HCT116 (cell line): ENCODE results near the gene NECAB2. TPM values are rescaled to one million over a fixed set of nuclear protein-coding genes. Genes with fewer than 3 reads are reported as not detected.

Experiments
- ATAC-seq: fragments of 200-7000 bp; cut with Tn5 transposase; 2 replicates; pipeline ENCODE4 v1.9.1; 2020; ENCODE audit warnings: mild to moderate bottlenecking, moderate library complexity
- BruUV-seq: library from RNA; stranded (reverse); fragments of 400-500 nt; replicated peaks from 2 replicates; lab custom pipeline; 2021; lab: Mats Ljungman, UMichigan
- CTCF ChIA-PET: fragments of 300-600 bp; sonication (Branson Sonifier 250); formaldehyde crosslinking; loops from one replicate; lab custom pipeline; 2021; ENCODE audit warnings: antibody characterized with exemption; lab: Charles Lee
- POLR2A ChIA-PET: fragments of 300-600, 350-600 bp; sonication (Branson Sonifier 250); formaldehyde crosslinking; loops from one replicate; lab custom pipeline; 2021; ENCODE audit warnings: antibody characterized with exemption; lab: Charles Lee
- RAD21 ChIA-PET, 2 experiments: fragments of 300-600 bp; sonication (Branson Sonifier 250); formaldehyde crosslinking; loops; one replicate each; lab custom pipeline; 2023; ENCODE audit warnings: low total read pairs in 2 of 2; ENCODE audit not compliant: uncharacterized antibody in 2 of 2, unreplicated experiment in 2 of 2, low non-redundant PET in 1 of 2; lab: Charles Lee
- DNase-seq: peaks from one replicate; pipeline ENCODE4 v3.0.0-alpha.2; 2010; ENCODE audit warnings: low read depth, low spot score
- H2AFZ ChIP-seq: fragments of 200-600 bp; shearing (Covaris generic), sonication (generic); 2 replicates; pipeline ENCODE4 v1.6.1; 2017; ENCODE audit warnings: low read depth, mixed run types, mixed read lengths, antibody characterized with exemption, low read length; ENCODE audit not compliant: poor library complexity, severe bottlenecking
- H3K27ac ChIP-seq: 2 replicates; pipeline ENCODE4 v1.5.1; 2012; ENCODE audit warnings: low read depth, low read length
- H3K27me3 ChIP-seq: fragments of 200-600 bp; sonication (generic); 2 replicates; pipeline ENCODE4 v1.6.1; 2016; ENCODE audit warnings: mixed run types, low read length, mixed read lengths; ENCODE audit not compliant: insufficient read depth
- H3K36me3 ChIP-seq, 2 experiments: fragments of 200-500 bp in 1 of 2; fragments of 200-600 bp in 1 of 2; sonication (Bioruptor generic) in 1 of 2; sonication (generic) in 1 of 2; 2 replicates each; pipeline versions ENCODE4 v1.5.1 to v1.6.1; 2014 to 2016; ENCODE audit warnings: low read length in 2 of 2, inconsistent platforms in 1 of 2, mixed read lengths in 1 of 2, mixed run types in 1 of 2; ENCODE audit not compliant: insufficient read depth in 2 of 2, control insufficient read depth in 1 of 2
- H3K4me1 ChIP-seq, 2 experiments: fragments of 200-600 bp in 1 of 2; sonication (generic) in 1 of 2; 2 replicates each; pipeline versions ENCODE4 v1.5.1 to v1.6.1; 2012 to 2017; ENCODE audit warnings: low read length in 2 of 2, inconsistent platforms in 1 of 2, mild to moderate bottlenecking in 1 of 2, mixed read lengths in 1 of 2, mixed run types in 1 of 2, moderate library complexity in 1 of 2; ENCODE audit not compliant: insufficient read depth in 2 of 2, control insufficient read depth in 1 of 2
- H3K4me2 ChIP-seq: fragments of 200-600 bp; sonication (generic); 2 replicates; pipeline ENCODE4 v1.6.1; 2017; ENCODE audit warnings: mixed run types, low read length, mixed read lengths
- H3K4me3 ChIP-seq, 2 experiments: fragments of 200-600 bp in 1 of 2; sonication (generic) in 1 of 2; replicated peaks in 1 of 2; 2 replicates each; pipeline ENCODE4 v1.5.1; 2011 to 2016; ENCODE audit warnings: low read length in 2 of 2, control low read depth in 1 of 2, low read depth in 1 of 2, mild to moderate bottlenecking in 1 of 2, mixed read lengths in 1 of 2, mixed run types in 1 of 2
- H3K79me2 ChIP-seq: fragments of 200-600 bp; sonication (generic); 2 replicates; pipeline ENCODE4 v1.6.1; 2017; ENCODE audit warnings: mild to moderate bottlenecking, mixed run types, low read length, moderate library complexity, mixed read lengths; ENCODE audit not compliant: insufficient read depth
- H3K9ac ChIP-seq: fragments of 200-600 bp; sonication (generic); 2 replicates; pipeline ENCODE4 v1.6.1; 2016; ENCODE audit warnings: low read length, mixed read lengths
- H3K9me2 ChIP-seq: fragments of 200-600 bp; sonication (generic), shearing (Covaris generic); 2 replicates; pipeline ENCODE4 v1.6.1; 2017; ENCODE audit warnings: mixed run types, mild to moderate bottlenecking, moderate library complexity; ENCODE audit not compliant: insufficient read depth
- H3K9me3 ChIP-seq, 2 experiments: fragments of 200-500 bp in 1 of 2; fragments of 200-600 bp in 1 of 2; sonication (Bioruptor generic) in 1 of 2; sonication (generic) in 1 of 2; 2 replicates each; pipeline ENCODE4 v1.6.1; 2014 to 2017; ENCODE audit warnings: low read length in 2 of 2, mixed read lengths in 2 of 2, inconsistent platforms in 1 of 2, low read depth in 1 of 2, mild to moderate bottlenecking in 1 of 2, mixed run types in 1 of 2, moderate library complexity in 1 of 2; ENCODE audit not compliant: control insufficient read depth in 1 of 2, insufficient read depth in 1 of 2
- H4K20me1 ChIP-seq: fragments of 200-600 bp; sonication (generic), shearing (Covaris generic); 2 replicates; pipeline ENCODE4 v1.6.1; 2017; ENCODE audit warnings: mixed run types, mild to moderate bottlenecking, moderate library complexity; ENCODE audit not compliant: insufficient read depth
- CBX3 ChIP-seq: IDR thresholded peaks from 2 replicates; pipeline ENCODE4 v1.6.1; 2012; ENCODE audit warnings: low read depth
- CEBPB ChIP-seq: IDR thresholded peaks from 2 replicates; pipeline ENCODE4 v1.6.1; 2012; ENCODE audit warnings: low read depth
- EGR1 ChIP-seq: IDR thresholded peaks from 2 replicates; pipeline ENCODE4 v1.6.1; 2012; ENCODE audit warnings: low read depth
- ELF1 ChIP-seq: IDR thresholded peaks from 2 replicates; pipeline ENCODE4 v1.6.1; 2012; ENCODE audit warnings: low read depth, borderline replicate concordance
- EZH2 ChIP-seq: fragments of 200-600 bp; sonication (generic); IDR thresholded peaks from 2 replicates; pipeline ENCODE4 v1.6.1; 2017; ENCODE audit warnings: antibody characterized with exemption, mixed run types
- EZH2phosphoT487 ChIP-seq: fragments of 200-600 bp; IDR thresholded peaks from 2 replicates; pipeline ENCODE4 v1.6.1; 2018; ENCODE audit warnings: antibody characterized with exemption, borderline replicate concordance
- JUND ChIP-seq: IDR thresholded peaks from 2 replicates; pipeline ENCODE4 v1.6.1; 2012
- POLR2A ChIP-seq: IDR thresholded peaks from 2 replicates; pipeline ENCODE4 v1.7.0; 2011; ENCODE audit warnings: borderline replicate concordance; ENCODE audit not compliant: insufficient read depth, insufficient read length; ENCODE audit errors: extremely low read depth
- POLR2AphosphoS5 ChIP-seq: IDR thresholded peaks from 2 replicates; pipeline ENCODE4 v1.6.1; 2011; ENCODE audit warnings: mild to moderate bottlenecking, low read depth, low read length, moderate library complexity
- REST ChIP-seq: IDR thresholded peaks from 2 replicates; pipeline ENCODE4 v1.6.1; 2012; ENCODE audit warnings: low read depth
- SRF ChIP-seq: IDR thresholded peaks from 2 replicates; pipeline ENCODE4 v1.6.1; 2012; ENCODE audit warnings: low read depth
- YY1 ChIP-seq: IDR thresholded peaks from 2 replicates; pipeline ENCODE4 v1.6.1; 2011; ENCODE audit warnings: low read length, low read depth, moderate library complexity, mild to moderate bottlenecking; ENCODE audit not compliant: insufficient replicate concordance; ENCODE audit errors: extremely low read depth
- ZFX ChIP-seq: fragments of 450-650 bp; IDR thresholded peaks from 2 replicates; pipeline ENCODE4 v1.6.1; 2017
- ZNF274 ChIP-seq: fragments of 200-500 bp; sonication (Bioruptor generic); IDR thresholded peaks from 2 replicates; pipeline ENCODE4 v1.6.1; 2014; ENCODE audit warnings: mild to moderate bottlenecking, low read depth, low read length, inconsistent platforms
- intact Hi-C: fragments of 100-400 bp; cut with micrococcal nuclease; formaldehyde crosslinking; loops from 2 replicates; pipeline ENCODE4 v1.10.0; 2022
- total RNA-seq: library from RNA; stranded (reverse); gene quantifications from one replicate; pipeline ENCODE4 v1.2.1, GENCODE V29; 2021; ENCODE audit not compliant: unreplicated experiment
- TF ChIP-seq, protein P1 (sequence below): IDR thresholded peaks from 2 replicates; pipeline ENCODE4 v1.6.1; 2011; ENCODE audit warnings: mild to moderate bottlenecking, low read length, moderate library complexity; ENCODE audit not compliant: insufficient replicate concordance; ENCODE audit errors: extremely low read depth
- TF ChIP-seq, protein P2 (sequence below): IDR thresholded peaks from 2 replicates; pipeline ENCODE4 v1.6.1; 2012
- TF ChIP-seq, protein P3 (sequence below): IDR thresholded peaks from 2 replicates; pipeline ENCODE4 v1.6.1; 2012
- TF ChIP-seq, protein P4 (sequence below), 3 experiments: fragments of 200-600 bp in 1 of 3; sonication (generic) in 1 of 3; IDR thresholded peaks in 2 of 3; conservative IDR thresholded peaks in 1 of 3; 2 replicates each; pipeline ENCODE4 v1.5.1; 2012 to 2017; ENCODE audit warnings: low read depth in 2 of 3, low read length in 2 of 3, antibody characterized with exemption in 1 of 3, borderline replicate concordance in 1 of 3, control low read depth in 1 of 3, mild to moderate bottlenecking in 1 of 3, mixed read lengths in 1 of 3, mixed run types in 1 of 3, moderate library complexity in 1 of 3; ENCODE audit not compliant: insufficient read depth in 1 of 3

The NECAB2 gene
- total RNA-seq, 1 experiment from 2014 or later = 0.61 TPM

DNA sequence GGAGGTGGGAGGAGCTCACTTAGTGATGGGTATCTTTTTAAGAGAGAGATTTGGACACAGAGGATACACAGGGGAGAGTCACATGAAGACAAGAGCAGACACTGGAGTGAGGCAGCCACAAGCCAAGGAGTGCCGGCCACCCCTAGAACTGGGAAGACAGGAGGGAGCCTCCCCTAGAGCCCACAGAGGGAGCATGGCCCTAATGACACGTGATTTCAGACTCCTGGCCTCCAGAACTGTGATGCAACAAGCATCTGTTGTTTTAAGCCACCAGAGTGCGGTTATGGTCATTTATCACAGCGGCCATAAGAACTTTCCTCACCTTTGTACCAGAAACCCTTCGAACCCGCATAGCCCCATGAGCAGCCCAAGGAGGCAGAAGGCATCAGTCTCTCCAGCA lies 41.2 kb downstream of the NECAB2 start:
- Histone ChIP-seq H3K4me1 (peaks cover 5 to 12% of the 10 kb centered on the region in 2 experiments), H3K79me2 (no peaks in the 10 kb centered on the region), H3K27ac (no peak overlapping the region), H3K4me2 (no peak overlapping the region), H3K4me3 (no peak overlapping the region), H4K20me1 (no peaks in the 10 kb centered on the region), H3K9me3 (no peaks in the 10 kb centered on the region), H3K9me2 (no peaks in the 10 kb centered on the region), H3K27me3 (0 out of 2 replicates have a peak, but pooled peaks cover 5% of the 10 kb centered on the region), H3K9ac (no peak overlapping the region), H3K36me3 (no peaks in the 10 kb centered on the region), H2AFZ (no peak overlapping the region)
- DNase-seq = no peak
- CTCF ChIA-PET = no interaction called here
- TF ChIP-seq, protein P1, sequence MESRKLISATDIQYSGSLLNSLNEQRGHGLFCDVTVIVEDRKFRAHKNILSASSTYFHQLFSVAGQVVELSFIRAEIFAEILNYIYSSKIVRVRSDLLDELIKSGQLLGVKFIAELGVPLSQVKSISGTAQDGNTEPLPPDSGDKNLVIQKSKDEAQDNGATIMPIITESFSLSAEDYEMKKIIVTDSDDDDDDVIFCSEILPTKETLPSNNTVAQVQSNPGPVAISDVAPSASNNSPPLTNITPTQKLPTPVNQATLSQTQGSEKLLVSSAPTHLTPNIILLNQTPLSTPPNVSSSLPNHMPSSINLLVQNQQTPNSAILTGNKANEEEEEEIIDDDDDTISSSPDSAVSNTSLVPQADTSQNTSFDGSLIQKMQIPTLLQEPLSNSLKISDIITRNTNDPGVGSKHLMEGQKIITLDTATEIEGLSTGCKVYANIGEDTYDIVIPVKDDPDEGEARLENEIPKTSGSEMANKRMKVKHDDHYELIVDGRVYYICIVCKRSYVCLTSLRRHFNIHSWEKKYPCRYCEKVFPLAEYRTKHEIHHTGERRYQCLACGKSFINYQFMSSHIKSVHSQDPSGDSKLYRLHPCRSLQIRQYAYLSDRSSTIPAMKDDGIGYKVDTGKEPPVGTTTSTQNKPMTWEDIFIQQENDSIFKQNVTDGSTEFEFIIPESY = no peak
- TF ChIP-seq POLR2A = no peak
- no peak for TF ChIP-seq EGR1
- TF ChIP-seq, protein P2, sequence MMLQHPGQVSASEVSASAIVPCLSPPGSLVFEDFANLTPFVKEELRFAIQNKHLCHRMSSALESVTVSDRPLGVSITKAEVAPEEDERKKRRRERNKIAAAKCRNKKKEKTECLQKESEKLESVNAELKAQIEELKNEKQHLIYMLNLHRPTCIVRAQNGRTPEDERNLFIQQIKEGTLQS = no peak
- TF ChIP-seq SRF = no peak
- TF ChIP-seq, protein P3, sequence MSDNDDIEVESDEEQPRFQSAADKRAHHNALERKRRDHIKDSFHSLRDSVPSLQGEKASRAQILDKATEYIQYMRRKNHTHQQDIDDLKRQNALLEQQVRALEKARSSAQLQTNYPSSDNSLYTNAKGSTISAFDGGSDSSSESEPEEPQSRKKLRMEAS = no peak
- TF ChIP-seq CEBPB = no peak
- TF ChIP-seq CBX3 = no peak
- no peak for TF ChIP-seq YY1
- no peak for TF ChIP-seq EZH2
- TF ChIP-seq REST = no peak
- TF ChIP-seq ZNF274 = no peak
- no peak for TF ChIP-seq POLR2AphosphoS5
- TF ChIP-seq, protein P4, sequence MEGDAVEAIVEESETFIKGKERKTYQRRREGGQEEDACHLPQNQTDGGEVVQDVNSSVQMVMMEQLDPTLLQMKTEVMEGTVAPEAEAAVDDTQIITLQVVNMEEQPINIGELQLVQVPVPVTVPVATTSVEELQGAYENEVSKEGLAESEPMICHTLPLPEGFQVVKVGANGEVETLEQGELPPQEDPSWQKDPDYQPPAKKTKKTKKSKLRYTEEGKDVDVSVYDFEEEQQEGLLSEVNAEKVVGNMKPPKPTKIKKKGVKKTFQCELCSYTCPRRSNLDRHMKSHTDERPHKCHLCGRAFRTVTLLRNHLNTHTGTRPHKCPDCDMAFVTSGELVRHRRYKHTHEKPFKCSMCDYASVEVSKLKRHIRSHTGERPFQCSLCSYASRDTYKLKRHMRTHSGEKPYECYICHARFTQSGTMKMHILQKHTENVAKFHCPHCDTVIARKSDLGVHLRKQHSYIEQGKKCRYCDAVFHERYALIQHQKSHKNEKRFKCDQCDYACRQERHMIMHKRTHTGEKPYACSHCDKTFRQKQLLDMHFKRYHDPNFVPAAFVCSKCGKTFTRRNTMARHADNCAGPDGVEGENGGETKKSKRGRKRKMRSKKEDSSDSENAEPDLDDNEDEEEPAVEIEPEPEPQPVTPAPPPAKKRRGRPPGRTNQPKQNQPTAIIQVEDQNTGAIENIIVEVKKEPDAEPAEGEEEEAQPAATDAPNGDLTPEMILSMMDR (IDR thresholded peaks at IDR 0.05 in 2 of 3, conservative IDR thresholded peaks at IDR 0.05 in 1 of 3; ENCODE audit: borderline replicate concordance in 1 of 3, insufficient read depth in 1 of 3, low read depth in 2 of 3, low read length in 2 of 3) = no peak
- TF ChIP-seq EZH2phosphoT487 = no peak
- TF ChIP-seq JUND = no peak
- TF ChIP-seq ELF1 = no peak
- TF ChIP-seq ZFX = no peak
- intact Hi-C loops = no loop called here
- no TSS peak for BruUV-seq
- POLR2A ChIA-PET = no interaction called here
- no peak for ATAC-seq
- RAD21 ChIA-PET = no interaction called here
